H54 (cell line): Measurements from ENCODE around the gene SAMD3.
"Not testable (repeated sequence)": the region's sequence is repeated elsewhere in the genome, so short reads cannot be mapped to it uniquely, and the experiment has no call there.

Experiments
- DNase-seq: peaks from one replicate; pipeline ENCODE4 v3.0.0; 2011; ENCODE audit warnings: low spot score, mixed read lengths; ENCODE audit not compliant: insufficient read length
- FAIRE-seq: peaks from 3 replicates; lab custom pipeline; 2011; peaks lifted over from hg19 to GRCh38; lab: Jason Lieb, UNC
- POLR2A ChIP-seq: IDR thresholded peaks from 2 replicates; pipeline ENCODE4 v1.6.1; 2011; ENCODE audit warnings: low read depth, mild to moderate bottlenecking, low read length

Gene SAMD3

DNA sequence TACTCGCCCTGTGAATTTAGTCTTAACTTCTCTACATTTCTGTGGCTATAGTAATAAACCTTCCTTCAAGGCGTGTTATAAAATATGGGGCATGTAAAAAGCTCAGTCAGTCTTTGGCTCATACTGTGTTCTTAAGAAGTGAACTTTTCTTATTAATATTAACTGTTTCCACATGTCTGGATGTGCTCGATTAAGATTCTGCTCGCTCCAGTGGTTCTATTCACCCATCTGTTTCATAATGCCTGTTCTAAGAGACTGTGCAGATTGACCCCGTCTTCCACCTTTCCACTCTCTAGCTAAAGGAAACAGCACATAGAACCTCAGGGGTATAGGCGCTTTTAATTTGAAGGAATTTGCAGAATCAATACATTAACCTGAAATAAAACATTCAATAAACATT lies 104.5 kb downstream of the SAMD3 start:
- no peak for TF ChIP-seq POLR2A
- no peak for FAIRE-seq
- DNase-seq, result no peak

DNA sequence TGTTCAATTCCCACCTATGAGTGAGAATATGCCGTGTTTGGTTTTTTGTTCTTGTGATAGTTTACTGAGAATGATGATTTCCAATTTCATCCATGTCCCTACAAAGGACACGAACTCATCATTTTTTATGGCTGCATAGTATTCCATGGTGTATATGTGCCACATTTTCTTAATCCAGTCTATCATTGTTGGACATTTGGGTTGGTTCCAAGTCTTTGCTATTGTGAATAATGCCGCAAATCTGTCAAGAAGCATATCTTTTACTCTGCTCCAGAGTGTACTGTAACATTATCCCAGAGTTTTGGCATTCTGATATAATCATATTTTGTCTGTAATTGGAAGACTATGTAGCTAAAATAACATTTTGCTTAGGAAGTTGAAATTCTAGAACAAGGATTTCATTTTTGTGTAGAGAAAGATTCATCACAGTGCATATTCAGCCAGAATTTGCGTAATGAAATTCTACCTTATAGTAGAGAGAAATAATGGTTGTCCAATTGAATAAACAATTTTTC lies 105.5 kb downstream of the SAMD3 start:
- DNase-seq, FAIRE-seq: not testable (repeated sequence)

DNA sequence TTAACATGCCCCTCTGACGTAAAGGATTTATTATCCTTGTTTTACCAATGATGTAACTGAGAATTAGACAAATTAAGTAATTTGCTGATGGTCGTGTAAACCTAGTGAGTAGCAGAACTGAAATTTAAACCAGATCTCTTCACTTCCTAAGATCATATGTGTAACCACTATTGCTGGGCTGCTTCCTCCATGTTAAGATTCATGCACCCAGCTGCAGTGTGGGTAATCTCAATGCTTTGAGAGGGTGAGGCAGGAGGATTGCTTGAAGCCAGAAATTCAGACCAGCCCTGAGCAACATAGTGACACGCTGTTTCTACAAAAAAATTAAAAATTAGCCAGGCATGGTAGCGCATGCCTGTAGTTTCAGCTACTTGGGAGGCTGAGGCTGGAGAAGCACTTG lies 106.5 kb downstream of the SAMD3 start:
- no peak for DNase-seq
- no peak for FAIRE-seq
- no peak for TF ChIP-seq POLR2A

DNA sequence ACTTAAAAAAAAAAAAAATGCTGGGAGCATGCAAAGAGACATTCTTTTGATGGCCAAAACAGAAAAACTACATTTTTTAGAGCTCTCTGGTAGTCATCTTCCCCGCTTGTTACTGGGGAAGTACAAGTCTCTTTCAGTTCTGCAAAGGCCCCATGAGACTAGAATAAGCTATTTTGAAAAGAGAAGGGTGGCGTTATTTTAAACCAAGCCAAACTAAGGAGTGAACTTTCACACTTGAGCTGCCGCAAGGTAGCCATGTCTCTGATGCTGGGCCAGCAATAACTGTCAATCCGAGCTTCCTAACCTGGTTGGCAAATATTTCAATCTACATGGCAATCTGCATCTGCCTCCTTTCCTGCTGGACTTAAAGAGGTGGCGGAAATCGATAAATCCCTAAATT lies 107.7 kb downstream of the SAMD3 start:
- no peak for FAIRE-seq
- no peak for TF ChIP-seq POLR2A
- DNase-seq, result no peak

DNA sequence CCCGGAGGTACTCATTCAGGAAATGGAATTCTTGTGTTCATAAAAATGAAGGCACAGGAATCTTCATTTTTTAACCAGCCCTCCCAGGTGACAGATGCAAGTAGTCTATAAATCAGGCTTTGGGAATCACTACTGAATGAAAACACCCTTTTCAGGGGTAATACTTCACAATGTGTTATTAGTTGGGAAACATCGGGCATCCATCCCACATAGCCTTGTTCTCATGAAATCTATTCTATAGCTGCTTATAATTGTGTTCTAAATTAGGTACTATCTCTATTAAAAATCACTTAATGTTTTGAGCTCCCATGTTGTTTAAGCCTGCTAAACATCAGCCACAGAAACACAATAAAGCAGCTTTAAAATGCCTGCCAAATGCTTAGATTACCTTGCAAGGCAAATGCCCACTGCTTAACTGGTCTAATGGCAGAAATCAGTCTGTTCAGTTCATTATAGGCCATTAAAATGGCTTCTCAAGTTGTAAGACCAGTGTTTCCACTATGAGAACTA lies 109.5 kb downstream of the SAMD3 start:
- DNase-seq, result no peak
- TF ChIP-seq POLR2A, result no peak
- no peak for FAIRE-seq

DNA sequence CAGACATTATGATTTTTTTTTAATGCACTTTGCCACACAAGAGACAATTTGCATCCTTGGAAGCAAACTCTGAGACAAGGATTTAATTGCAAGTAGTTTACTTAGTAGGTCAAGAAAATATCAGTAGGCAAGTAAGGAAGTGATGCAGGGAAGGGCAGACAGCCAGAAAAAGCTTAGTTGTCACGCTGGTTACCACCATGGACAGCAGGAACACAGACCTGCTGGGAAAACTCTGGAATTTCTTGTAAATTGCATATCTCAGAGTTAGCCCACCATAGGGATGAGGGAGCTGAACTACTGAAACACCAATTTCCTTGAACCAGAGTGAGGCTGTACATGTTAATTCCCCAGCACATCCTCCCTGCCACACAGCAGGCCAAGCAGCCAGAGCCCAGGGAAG lies 111.7 kb downstream of the SAMD3 start:
- no peak for TF ChIP-seq POLR2A
- FAIRE-seq (no peak), DNase-seq (no peak)

DNA sequence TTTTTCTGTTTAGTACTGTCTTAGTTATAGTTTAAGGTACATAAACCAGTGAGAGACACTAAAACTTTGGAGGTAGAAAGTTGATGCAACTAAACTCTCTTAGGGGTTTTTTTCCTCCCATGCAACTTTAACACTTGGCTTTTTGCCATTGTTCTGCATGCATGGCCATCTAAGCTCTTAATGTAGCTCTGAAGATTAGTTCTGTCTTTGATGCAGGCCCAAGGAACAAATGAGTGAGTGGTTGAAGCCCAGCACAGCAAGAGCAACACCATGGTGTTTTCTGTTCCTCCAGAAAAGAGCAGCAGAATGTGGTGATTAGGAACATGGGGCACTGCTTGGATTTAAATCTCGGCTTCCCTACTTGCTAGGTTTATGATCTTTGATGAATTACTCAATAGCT lies 115.0 kb downstream of the SAMD3 start:
- DNase-seq (no peak), FAIRE-seq (no peak)
- TF ChIP-seq POLR2A, result no peak

DNA sequence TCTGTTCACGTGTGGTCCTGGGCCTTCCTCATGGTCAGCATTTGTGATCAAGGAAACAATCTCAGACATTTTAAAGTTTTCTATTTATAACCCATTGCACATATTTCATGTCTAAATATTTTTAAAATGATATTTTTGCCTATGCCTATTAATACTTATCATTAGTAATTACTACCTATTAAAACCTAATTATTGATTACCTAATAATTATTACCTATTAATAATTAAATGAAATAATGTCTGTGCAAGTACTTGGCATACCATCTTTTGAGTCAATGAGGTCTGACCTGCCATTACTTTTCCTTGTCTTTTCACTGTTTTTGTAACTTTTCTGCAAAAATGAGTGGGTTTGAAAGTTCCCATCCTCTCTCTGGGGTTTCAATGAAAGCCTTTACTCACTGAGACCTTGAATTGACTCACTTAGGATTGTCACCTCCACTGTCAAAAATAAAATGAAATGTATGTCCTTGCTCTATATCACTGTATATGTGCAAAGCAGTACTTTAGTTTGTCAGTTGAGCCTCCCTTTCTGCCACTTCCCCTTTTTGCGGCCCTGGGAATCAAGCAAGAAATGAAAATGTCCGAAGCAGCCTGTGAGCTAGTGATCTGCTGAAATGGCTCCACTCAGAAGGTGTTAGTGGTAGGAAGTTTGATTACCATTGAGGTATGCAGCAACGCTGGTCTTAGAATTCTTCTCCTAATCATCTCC lies 116.6 kb downstream of the SAMD3 start:
- no peak for TF ChIP-seq POLR2A
- DNase-seq (no peak), FAIRE-seq (no peak)

DNA sequence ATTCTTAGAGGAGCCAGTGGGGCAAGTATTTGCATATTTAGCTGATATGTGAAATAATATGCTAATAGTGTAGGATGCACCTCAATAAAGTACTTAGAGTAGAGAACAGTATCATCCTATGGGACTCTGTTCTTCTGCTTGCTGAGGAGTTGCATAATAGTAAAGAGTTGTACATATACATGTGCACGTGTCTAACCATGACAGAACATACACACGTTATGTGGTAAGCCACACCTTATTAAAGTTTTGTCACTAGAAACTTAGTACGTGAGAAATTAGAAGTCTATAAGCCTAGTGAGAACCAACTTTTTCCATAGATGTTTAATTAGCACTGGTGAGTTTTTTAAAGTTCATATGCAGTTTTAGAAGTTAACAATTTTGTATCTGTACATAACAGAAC lies 123.6 kb downstream of the SAMD3 start:
- TF ChIP-seq POLR2A, result no peak
- no peak for DNase-seq
- no peak for FAIRE-seq

DNA sequence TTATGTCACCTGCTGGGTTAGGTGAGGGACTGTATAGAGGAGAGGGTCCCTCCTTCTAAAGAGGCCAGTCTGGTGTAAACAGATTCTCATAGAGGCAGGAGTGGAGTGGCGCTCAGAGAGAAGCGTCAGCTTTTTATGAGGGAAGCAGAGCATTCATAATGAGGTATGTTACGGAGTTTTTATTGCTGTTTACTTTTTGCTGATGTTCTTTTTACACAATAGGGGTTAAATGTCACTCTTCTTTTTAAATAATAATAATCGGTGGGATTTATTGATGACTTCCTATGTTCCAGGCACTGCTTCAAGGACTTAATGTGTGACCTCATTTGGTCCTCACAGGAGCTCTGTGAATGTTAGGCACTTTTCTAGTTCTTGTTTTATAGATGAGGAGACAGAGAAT lies 124.4 kb downstream of the SAMD3 start:
- FAIRE-seq (no peak), DNase-seq (no peak)
- no peak for TF ChIP-seq POLR2A
